ENCODE results near the gene TRIO.

The TRIO gene

DNA sequence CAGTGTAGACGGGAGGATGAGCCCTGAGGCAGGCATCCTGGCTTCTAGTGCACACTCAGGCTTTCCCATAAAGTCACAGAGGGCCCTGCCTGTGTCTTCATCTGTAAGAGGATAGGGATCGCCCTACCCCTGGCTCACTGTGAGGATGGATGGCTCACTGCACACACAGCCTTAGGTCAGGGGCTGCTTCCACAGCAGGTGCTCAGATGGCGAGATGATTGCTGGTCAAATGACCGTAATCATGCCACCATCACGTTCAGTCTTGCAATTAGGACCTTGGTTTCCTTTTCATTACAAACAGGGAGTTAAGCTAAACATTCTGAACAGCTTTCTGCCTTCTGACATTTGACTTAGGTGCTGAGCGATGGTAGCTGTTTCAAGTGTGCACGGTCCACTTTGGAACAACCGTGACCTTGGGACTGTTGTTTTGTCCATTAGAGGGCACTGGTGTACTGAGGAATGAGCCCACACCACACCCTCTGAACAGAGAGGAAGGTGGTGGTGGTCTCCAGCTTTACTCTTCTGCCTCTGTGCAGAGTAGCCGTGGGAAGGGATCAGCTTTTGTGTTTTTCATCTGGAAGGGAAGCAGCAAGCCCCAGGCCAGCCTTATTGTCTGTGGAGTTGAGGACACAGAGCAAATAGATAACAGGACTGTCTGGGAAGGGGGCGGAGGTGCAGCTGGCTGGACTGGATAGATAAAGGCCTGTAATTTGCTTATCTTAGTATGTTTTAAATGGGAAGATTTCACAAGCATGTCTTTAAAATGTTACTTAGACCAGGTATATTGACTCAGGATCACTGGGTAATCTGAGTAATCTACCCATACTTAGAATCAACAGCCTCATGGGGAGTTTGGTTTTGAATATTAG, 183.1 kb downstream of the TRIO start:
- no peak for DNase-seq (ENCODE audit: low read depth in 2 of 2)

DNA sequence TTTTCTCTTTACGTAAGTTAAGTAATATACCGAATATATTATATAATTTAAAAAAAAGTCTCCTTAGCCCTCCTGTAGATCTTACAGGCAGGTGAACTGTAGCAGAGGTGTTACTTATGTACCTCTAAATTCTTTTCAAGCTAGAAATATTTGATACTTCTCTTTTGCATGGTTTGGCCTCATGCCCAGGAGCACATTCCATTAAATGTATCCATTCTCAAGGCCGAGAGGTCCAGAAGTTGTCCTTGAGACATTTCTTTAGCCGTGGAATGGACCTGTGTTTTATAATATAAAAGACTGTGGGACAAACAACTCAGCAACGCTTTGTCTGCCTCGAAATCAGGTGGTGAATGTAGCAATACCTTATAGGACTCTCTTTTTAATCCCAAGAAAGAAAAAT, 184.5 kb downstream of the TRIO start:
- DNase-seq (ENCODE audit: low read depth in 2 of 2), result no peak

GRCh38 chr5:14328144-14328543, 185.0 kb downstream of the TRIO start:
- no peak for DNase-seq (ENCODE audit: low read depth in 2 of 2)

GRCh38 chr5:14330291-14330690, 187.1 kb downstream of the TRIO start:
- DNase-seq (ENCODE audit: low read depth in 2 of 2), result no peak

DNA sequence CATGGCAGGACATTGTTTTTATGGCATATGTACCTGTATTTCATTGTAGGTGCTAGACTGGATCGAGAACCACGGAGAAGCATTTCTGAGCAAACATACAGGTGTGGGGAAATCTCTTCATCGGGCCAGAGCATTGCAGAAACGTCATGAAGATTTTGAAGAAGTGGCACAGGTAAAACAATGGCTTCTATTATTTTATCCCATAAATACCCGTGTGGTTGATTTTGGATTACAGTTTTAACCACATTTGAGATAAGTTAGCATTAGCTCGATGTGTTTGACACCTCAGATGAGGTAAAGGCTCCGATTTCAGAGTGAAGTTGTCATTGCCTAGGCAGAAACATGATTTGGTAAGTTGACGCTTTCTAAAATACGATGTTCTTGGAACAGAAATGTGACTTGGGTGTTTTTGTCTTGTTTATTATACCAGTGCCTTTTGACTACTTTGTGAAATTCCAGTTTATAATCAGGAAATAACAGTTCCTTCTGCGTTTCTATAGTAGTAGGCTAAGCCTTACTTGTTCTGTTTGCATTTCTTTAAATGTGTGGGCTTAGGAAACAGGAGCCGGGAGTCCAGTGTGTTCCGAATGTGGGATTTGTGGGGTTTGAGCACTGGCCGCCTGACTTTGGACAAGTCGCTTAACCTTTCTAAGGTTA, 187.7 kb downstream of the TRIO start:
- no peak for DNase-seq (ENCODE audit: low read depth in 2 of 2)

GRCh38 chr5:14331386-14331781, 188.2 kb downstream of the TRIO start:
- peak; percentile 23 to 30 for DNase-seq (ENCODE audit: low read depth in 2 of 2)

DNA sequence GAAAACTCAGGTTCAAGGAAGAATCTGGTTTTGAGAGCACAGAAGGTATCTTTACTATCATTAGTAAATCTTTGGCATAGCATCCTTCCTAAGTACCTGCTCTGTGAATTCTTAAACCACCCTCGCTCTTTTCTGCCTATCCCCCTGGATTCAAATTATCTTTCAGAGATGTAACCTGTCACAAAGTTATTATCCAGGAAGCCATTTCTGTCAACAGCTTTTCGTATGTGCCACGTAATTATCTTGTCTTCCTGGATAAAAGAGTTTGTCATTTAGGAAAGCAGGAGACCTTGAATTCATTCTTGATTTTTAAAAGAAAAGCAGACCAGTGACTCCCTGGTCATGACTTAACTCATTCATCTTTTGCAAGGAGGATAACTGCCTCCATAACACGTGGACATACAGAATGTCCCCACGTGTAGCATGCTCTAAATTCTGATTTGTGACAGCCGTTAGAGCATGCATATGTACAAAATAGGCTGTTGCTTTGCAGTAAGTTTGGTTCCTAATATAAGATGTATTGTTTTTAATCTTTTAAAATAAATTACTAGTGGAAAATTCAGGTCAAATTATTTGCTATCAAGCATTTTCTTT, 189.0 kb downstream of the TRIO start:
- no peak for DNase-seq (ENCODE audit: low read depth in 2 of 2)

- DNase-seq (ENCODE audit: low read depth in 2 of 2), result no peak
Observed at GRCh38 chr5:14332746-14333145, 189.6 kb downstream of the TRIO start.

- DNase-seq (ENCODE audit: low read depth in 2 of 2), result no peak
Observed at GRCh38 chr5:14337593-14337992, 194.5 kb downstream of the TRIO start.

DNA sequence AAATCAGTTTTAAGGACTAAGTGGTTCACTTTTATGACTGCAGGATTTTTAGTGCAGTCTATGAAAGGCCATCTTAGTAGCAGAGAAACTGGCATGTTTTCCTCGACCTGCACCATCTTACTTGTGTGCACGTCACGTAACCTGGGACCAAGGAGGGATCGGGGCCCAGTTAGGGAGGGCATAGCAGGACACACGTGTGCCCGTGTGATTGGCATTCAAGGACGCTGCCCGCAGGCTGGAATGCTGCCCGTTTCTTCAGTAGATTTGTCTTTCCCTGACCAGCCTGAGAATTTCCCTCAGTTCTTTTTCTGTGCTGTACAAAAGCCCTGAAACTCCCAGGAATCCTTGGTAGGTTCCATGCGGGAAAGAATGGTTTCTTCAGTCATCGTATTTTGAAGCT, 196.3 kb downstream of the TRIO start:
- DNase-seq (ENCODE audit: low read depth in 2 of 2), result no peak

DNA sequence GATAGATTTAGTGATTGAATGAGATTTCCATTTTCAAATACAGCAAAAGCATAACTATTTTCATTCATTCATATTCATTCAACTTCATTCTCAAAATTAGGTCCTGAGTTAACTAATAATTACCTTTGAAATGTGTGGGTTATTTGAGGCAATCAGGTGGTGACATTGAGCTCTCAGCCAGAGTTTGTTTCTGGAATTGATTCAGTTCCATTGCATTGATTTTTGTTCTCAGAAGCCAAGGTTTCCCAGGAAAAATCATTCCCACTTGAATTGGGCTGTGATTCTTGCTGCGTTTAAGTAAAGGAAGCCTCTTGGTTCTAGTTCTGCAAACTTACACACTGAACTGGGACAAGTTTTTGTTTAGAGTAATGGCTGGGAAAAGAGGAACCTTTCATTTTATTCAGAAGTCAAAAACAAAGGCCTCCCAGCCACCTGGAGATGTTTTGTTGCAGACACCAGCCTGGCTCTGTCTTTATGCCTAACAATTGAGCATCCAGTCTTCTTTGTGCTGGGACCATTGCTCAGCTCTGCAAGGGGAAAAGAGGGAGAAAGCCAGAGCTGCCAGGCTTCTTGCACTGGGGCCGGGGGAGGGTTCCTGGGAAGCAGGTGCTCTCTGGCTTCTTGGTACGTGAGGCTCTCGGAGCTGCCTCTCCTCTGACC, 198.6 kb downstream of the TRIO start:
- no peak for DNase-seq (ENCODE audit: low read depth in 2 of 2)

GRCh38 chr5:14342306-14342705, 199.2 kb downstream of the TRIO start:
- no peak for DNase-seq (ENCODE audit: low read depth in 2 of 2)

DNA sequence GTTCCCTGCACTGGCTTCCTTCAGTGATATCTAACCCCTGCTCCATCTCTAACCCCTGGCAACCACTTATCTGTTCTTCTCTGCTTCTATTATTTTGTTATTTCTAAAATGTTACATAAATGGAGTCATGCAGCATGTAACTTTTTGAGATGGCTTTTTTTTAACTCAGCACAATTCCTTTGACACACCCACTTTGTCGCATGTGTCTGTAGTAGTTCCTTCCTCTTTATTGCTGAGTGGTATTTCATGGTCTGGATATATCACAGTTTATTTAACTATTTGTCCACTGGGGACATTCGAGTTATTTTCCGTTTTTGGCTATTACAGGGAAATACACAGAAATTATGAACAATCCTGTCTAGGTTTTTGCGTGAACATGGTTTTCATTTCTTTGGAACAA, 200.2 kb downstream of the TRIO start:
- DNase-seq (ENCODE audit: low read depth in 2 of 2), result no peak

GRCh38 chr5:14347522-14347921, 204.4 kb downstream of the TRIO start:
- DNase-seq (ENCODE audit: low read depth in 2 of 2), result no peak

DNA sequence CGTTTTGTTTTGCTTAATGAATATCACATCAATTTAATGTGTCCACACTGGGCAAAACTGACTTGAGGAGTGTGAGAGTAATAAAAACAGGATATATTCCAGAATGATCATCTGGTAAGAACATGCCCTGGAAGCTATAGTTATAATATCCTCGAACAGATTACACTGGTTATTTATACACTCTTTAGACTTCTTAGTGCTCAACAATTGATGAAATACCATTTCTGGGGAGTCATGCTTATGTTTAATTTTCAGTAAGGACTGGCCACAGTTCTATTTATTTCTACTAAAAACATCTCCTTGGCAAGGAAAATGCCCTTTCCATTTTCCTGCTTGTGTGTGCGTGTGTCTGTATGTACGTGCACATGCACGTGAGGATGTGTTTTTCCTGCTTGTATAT, 205.0 kb downstream of the TRIO start:
- DNase-seq (ENCODE audit: low read depth in 2 of 2), result no peak

- no peak for DNase-seq (ENCODE audit: low read depth in 2 of 2)
Observed at GRCh38 chr5:14349029-14349428, 205.9 kb downstream of the TRIO start.

DNA sequence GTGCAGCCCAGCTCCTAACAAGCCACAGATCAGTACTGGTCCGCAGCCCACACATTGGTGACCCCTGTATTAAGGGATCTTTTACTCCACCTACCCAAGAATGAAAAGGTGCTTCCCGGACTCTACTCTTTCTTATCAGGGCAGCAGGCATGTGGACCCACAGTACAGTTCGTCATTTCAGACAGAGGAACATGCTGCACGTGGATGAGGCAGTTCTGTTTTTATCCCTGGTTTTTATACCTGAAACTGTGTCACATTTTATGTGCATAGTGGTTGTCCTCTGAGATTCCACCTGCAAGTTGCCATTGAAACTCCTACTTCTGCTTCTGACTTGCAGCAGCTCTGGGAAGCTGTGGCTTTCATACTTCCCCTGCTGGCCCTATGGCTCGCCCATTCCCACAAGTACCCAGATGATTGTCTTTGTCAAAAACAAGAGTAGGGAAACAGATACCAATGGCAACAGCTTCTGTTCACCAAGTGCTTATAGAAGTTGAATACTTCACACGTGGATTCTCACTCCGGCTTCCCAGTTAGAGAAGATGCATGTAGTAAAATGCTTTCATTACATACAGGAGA, 208.0 kb downstream of the TRIO start:
- no peak for DNase-seq (ENCODE audit: low read depth in 2 of 2)

GRCh38 chr5:14351845-14352712, 208.9 kb downstream of the TRIO start:
- peak; percentile 24 to 27 for DNase-seq (ENCODE audit: low read depth in 2 of 2)

DNA sequence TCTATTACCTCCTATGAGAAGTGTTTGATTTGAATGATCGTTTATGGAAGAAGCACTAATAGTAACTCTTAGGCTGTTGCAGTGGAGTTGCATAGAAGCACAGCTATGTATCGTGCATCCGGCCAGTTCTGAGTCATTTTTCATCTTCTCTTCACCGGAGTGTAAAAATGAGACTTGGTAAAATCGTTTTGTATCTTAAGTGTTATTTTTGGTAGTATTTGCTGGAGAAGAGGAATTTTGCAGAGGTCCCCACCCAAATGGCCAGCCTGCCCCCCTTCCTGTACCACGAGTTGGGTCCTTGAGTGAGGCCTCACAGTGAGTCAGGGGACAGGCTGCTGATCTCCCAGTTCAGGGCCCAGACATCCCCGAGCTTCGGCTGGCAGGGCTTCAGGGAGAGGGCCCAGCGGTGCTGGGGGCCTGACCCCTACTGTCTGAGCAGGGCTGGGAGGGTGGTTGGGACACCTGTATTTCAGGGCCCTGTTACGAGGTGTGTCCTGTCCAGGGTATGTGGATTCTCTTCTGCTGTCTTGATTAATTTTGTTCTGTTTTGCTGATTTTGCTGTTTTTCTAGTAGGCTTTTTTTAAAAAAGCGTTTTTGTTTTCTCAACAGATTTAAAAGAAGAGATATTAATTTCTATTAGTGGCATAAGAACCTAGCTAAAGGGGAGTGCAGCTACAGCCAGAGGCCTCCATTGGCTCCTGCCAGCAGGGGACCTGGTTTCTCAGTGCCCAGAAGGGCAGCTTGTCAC, 210.8 kb downstream of the TRIO start:
- DNase-seq (ENCODE audit: low read depth in 2 of 2), result no peak

DNA sequence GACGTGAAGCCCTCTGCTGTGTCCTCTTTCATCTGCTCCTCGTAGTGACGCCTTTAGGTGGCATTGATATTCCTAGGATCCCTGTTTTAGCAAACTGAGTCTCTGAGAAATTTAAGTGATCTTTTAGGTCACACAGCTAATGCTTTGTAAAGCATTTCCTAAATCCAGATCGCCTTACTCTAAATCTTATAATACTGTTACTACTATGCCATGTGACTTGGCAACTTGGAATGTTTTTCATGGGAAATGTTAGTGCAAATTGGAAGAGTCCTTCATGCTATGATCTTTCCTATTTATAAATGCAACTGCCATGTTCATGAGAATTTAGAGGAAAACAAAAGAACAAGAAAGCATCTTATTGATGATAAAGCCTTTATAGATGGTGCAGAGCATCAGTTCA, 212.2 kb downstream of the TRIO start:
- no peak for DNase-seq (ENCODE audit: low read depth in 2 of 2)

All from fibroblast of skin of left quadriceps (primary cell).